Measurements from ENCODE around the gene PDLIM7. TPM values are rescaled to one million over a fixed set of nuclear protein-coding genes. Genes with fewer than 3 reads are reported as not detected.

PDLIM7 gene
- total and polyA plus RNA-seq, 2 of the 8 experiments (the other 6 are each of a cell fraction or from before 2014, with no cell fraction given) = 67.3 to 94.2 TPM

DNA sequence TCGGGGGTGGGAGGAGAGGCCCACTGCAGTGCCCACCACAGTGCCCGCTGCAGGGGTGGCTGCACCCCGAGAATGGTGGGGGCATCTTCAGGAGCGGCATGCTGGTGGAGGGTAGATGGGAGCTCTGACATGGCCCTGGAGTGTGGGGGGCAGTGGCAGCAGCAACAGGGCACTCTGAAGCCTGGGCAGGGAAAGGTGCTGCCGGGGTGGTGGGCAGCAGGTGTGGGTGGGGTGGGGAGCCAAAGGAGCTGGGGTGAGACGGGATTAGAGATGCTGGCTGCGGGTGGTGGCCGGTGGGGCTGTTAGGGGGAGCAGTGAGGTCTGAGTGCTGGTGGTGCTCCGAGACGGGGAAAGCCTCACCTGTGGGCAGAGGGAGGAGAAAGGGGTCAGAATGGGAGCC lies 39.0 kb upstream of the PDLIM7 start:
- DNase-seq (ENCODE audit: low read depth in 1 of 2, low spot score in 2 of 2) (no peak), FAIRE-seq (no peak)
- no peak overlapping the region for H2BK20ac ChIP-seq (ENCODE audit: low read length)
- no peaks in the 10 kb centered on the region for H3K27me3 ChIP-seq (replicated peaks in 1 of 4; ENCODE audit: control insufficient read depth in 3 of 4, extremely low read depth in 1 of 4, insufficient read depth in 3 of 4, low read length in 3 of 4)
- H2BK120ac ChIP-seq (replicated peaks; ENCODE audit: low read depth, low read length) = no peak overlapping the region
- H4K5ac ChIP-seq (ENCODE audit: insufficient read length, low read depth, low read length) = no peak overlapping the region
- peaks cover 3 to 26% of the 10 kb centered on the region in 2 experiments for H4K20me1 ChIP-seq (replicated peaks in 1 of 2; ENCODE audit: control insufficient read depth in 1 of 2, insufficient read depth in 2 of 2, low read length in 2 of 2)
- no peak overlapping the region for H2BK12ac ChIP-seq (ENCODE audit: low read depth, low read length)
- no peak overlapping the region for H2BK5ac ChIP-seq (ENCODE audit: low read depth, low read length)
- H3K56ac ChIP-seq (replicated peaks; ENCODE audit: insufficient read length, low read depth, low read length) = no peak overlapping the region
- peaks cover 0 to 14% of the 10 kb centered on the region in 2 experiments; a peak in 2 of 4 replicates for H3K79me2 ChIP-seq (ENCODE audit: control insufficient read depth in 1 of 2, insufficient read depth in 2 of 2, low read length in 2 of 2)
- no peak overlapping the region for H3K4ac ChIP-seq (replicated peaks; ENCODE audit: insufficient read length, low read depth, low read length)
- H2AK5ac ChIP-seq (ENCODE audit: low read depth, low read length) = no peak overlapping the region
- peaks cover 10 to 59% (median 29%) of the 10 kb centered on the region in 4 experiments; a peak in 7 of 8 replicates for H3K36me3 ChIP-seq (ENCODE audit: control insufficient read depth in 2 of 4, insufficient read depth in 4 of 4, low read length in 3 of 4)
- no peak overlapping the region for H4K91ac ChIP-seq (replicated peaks; ENCODE audit: insufficient read length, low read length)
- ChIA-PET CTCF (ENCODE audit: partially characterized antibody) (interaction anchor here (1.0 to 3.1 kb wide), 4 partner anchors 10 to 15 kb away, joined by 3 to 14 read pairs (median 4); no protein-coding TSS in a partner anchor), POLR2A (ENCODE audit: partially characterized antibody) (interaction anchor here (0.9 to 1.9 kb wide), 5 partner anchors 9 to 88 kb away, joined by 3 to 7 read pairs (median 3); partner anchors contain the start of gene PDLIM7)
- TF ChIP-seq TBP (IDR thresholded peaks at IDR 0.05; ENCODE audit: low read depth, low read length) = no peak
- TF ChIP-seq SIRT6 (IDR thresholded peaks at IDR 0.05; ENCODE audit: low read length) = no peak
- TF ChIP-seq, protein P1, sequence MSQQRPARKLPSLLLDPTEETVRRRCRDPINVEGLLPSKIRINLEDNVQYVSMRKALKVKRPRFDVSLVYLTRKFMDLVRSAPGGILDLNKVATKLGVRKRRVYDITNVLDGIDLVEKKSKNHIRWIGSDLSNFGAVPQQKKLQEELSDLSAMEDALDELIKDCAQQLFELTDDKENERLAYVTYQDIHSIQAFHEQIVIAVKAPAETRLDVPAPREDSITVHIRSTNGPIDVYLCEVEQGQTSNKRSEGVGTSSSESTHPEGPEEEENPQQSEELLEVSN (IDR thresholded peaks at IDR 0.05) = no peak
- H4K8ac ChIP-seq (ENCODE audit: extremely low read depth, insufficient read depth, low read length) = no peak overlapping the region
- no peak overlapping the region for H3K4me2 ChIP-seq (ENCODE audit: insufficient read depth in 1 of 2, low read depth in 2 of 2, low read length in 2 of 2)
- H3K79me1 ChIP-seq (ENCODE audit: low read depth, low read length) = peaks cover 21% of the 10 kb centered on the region
- H3K23ac ChIP-seq (ENCODE audit: insufficient read length) = no peak overlapping the region
- H3K14ac ChIP-seq (ENCODE audit: insufficient read length) = no peak overlapping the region
- no peak overlapping the region for H3K18ac ChIP-seq (ENCODE audit: extremely low read depth, low read length)
- no peaks in the 10 kb centered on the region for H3K9me3 ChIP-seq (ENCODE audit: insufficient read depth in 2 of 2, low read depth in 1 of 2, low read length in 1 of 2)
- H2AFZ ChIP-seq (ENCODE audit: low read length) = no peak overlapping the region
- H3K27ac ChIP-seq (ENCODE audit: low read depth, low read length) = no peak overlapping the region
- H3K9ac ChIP-seq (replicated peaks in 1 of 4; ENCODE audit: extremely low read depth in 1 of 4, low read depth in 3 of 4, low read length in 3 of 4) = no peak overlapping the region
- H2BK15ac ChIP-seq (ENCODE audit: low read length) = no peak overlapping the region
- 0 out of 7 replicates have a peak, but pooled peaks cover 0 to 3% (median 0%) of the 10 kb centered on the region in 4 experiments for H3K4me1 ChIP-seq (replicated peaks in 1 of 4; ENCODE audit: control insufficient read depth in 3 of 4, insufficient read depth in 4 of 4, low read length in 3 of 4)
- no peak overlapping the region for H3K4me3 ChIP-seq (ENCODE audit: extremely low read depth in 1 of 4, insufficient read depth in 2 of 4, low read depth in 3 of 4, low read length in 4 of 4)
- 94% methylated on average over 6 of the region's 10 CpGs; no CpG with 5 or more reads in 1 of the 2 experiments for WGBS, 2 experiments (ENCODE audit: extremely low coverage in 1 of 2, insufficient coverage in 1 of 2, insufficient read length in 1 of 2, insufficient replicate concordance in 2 of 2, low coverage in 1 of 2, low lambda C conversion rate in 2 of 2, missing lambda C conversion rate in 1 of 2)
- no peaks in the 10 kb centered on the region for H3K23me2 ChIP-seq (ENCODE audit: low read depth, low read length)

Data from H1 (cell line).